Neuronal stem cell (in vitro differentiated cells): Measurements from ENCODE around the gene ZCWPW2.

Experiments
- DNase-seq: peaks from one replicate; pipeline ENCODE4 v3.0.0-alpha.2; 2013; ENCODE audit warnings: low spot score
- H2AFZ ChIP-seq: one replicate; pipeline ENCODE4 v1.6.1; 2013; ENCODE audit warnings: mild to moderate bottlenecking, low read length, inconsistent platforms
- H2AK5ac ChIP-seq: 2 replicates; pipeline ENCODE4 v1.6.1; 2013; ENCODE audit warnings: low read depth, mild to moderate bottlenecking, inconsistent platforms, low read length, moderate library complexity, mixed read lengths
- H2BK120ac ChIP-seq: 2 replicates; pipeline ENCODE4 v1.6.1; 2013; ENCODE audit warnings: low read depth, mild to moderate bottlenecking, inconsistent platforms, low read length, moderate library complexity, mixed read lengths
- H2BK12ac ChIP-seq: one replicate; pipeline ENCODE4 v1.6.1; 2013; ENCODE audit warnings: low read length, inconsistent platforms
- H2BK15ac ChIP-seq: 2 replicates; pipeline ENCODE4 v1.6.1; 2013; ENCODE audit warnings: mild to moderate bottlenecking, low read length, inconsistent platforms, mixed read lengths
- H2BK5ac ChIP-seq: one replicate; pipeline ENCODE4 v1.6.1; 2013; ENCODE audit warnings: inconsistent platforms, mild to moderate bottlenecking, low read length, moderate library complexity
- H3K14ac ChIP-seq: one replicate; pipeline ENCODE4 v1.6.1; 2013; ENCODE audit warnings: low read length, inconsistent platforms
- H3K18ac ChIP-seq: 2 replicates; pipeline ENCODE4 v1.6.1; 2013; ENCODE audit warnings: low read length, inconsistent platforms
- H3K23ac ChIP-seq: 2 replicates; pipeline ENCODE4 v1.6.1; 2013; ENCODE audit warnings: low read depth, mild to moderate bottlenecking, mixed read lengths, low read length, inconsistent platforms; ENCODE audit not compliant: poor library complexity
- H3K27ac ChIP-seq: replicated peaks from 3 replicates; pipeline ENCODE4 v1.5.1; 2013; ENCODE audit warnings: low read length, inconsistent platforms
- H3K27me3 ChIP-seq, 3 experiments: 2 replicates each; pipeline ENCODE4 v1.6.1; 2013; ENCODE audit warnings: low read length in 3 of 3, mild to moderate bottlenecking in 2 of 3, inconsistent platforms in 1 of 3, low read depth in 1 of 3, mixed read lengths in 1 of 3, moderate library complexity in 1 of 3; ENCODE audit not compliant: control insufficient read depth in 3 of 3, insufficient read depth in 3 of 3
- H3K36me3 ChIP-seq, 2 donors: replicated peaks in 1 of 2; 2 replicates each; pipeline ENCODE4 v1.6.1; 2013; ENCODE audit warnings: low read length in 2 of 2; ENCODE audit not compliant: control insufficient read depth in 2 of 2, insufficient read depth in 2 of 2
- H3K4ac ChIP-seq: 2 replicates; pipeline ENCODE4 v1.6.1; 2013; ENCODE audit warnings: inconsistent platforms, mild to moderate bottlenecking, low read length, moderate library complexity
- H3K4me1 ChIP-seq, 2 donors: 1 replicate in 1 of 2; 2 replicates in 1 of 2; pipeline ENCODE4 v1.6.1; 2013; ENCODE audit warnings: low read length in 2 of 2, low read depth in 1 of 2; ENCODE audit not compliant: control insufficient read depth in 2 of 2, insufficient read depth in 1 of 2
- H3K4me2 ChIP-seq: one replicate; pipeline ENCODE4 v1.6.1; 2013; ENCODE audit warnings: mild to moderate bottlenecking, low read length, inconsistent platforms; ENCODE audit not compliant: insufficient read depth, poor library complexity, severe bottlenecking
- H3K4me3 ChIP-seq, 2 donors: 2 replicates each; pipeline ENCODE4 v1.5.1; 2013; ENCODE audit warnings: low read length in 2 of 2, mild to moderate bottlenecking in 2 of 2, inconsistent platforms in 1 of 2, moderate library complexity in 1 of 2
- H3K79me1 ChIP-seq: one replicate; pipeline ENCODE4 v1.6.1; 2013; ENCODE audit warnings: low read depth, mild to moderate bottlenecking, inconsistent platforms, low read length, moderate library complexity
- H3K9ac ChIP-seq: one replicate; pipeline ENCODE4 v1.6.1; 2013; ENCODE audit warnings: mild to moderate bottlenecking, low read depth, low read length, inconsistent platforms; ENCODE audit not compliant: poor library complexity
- H3K9me3 ChIP-seq, 2 donors: replicated peaks in 1 of 2; 2 replicates each; pipeline versions ENCODE3 to v1.6.1; 2013; ENCODE audit warnings: low read length in 2 of 2, mild to moderate bottlenecking in 2 of 2, inconsistent platforms in 1 of 2, low read depth in 1 of 2, mixed read lengths in 1 of 2, moderate library complexity in 1 of 2; ENCODE audit not compliant: control insufficient read depth in 2 of 2, insufficient read depth in 1 of 2
- H4K8ac ChIP-seq: one replicate; pipeline ENCODE4 v1.6.1; 2013; ENCODE audit warnings: low read depth, mild to moderate bottlenecking, inconsistent platforms, low read length, moderate library complexity
- H4K91ac ChIP-seq: one replicate; pipeline ENCODE4 v1.6.1; 2013; ENCODE audit warnings: low read length, low read depth, mild to moderate bottlenecking, inconsistent platforms; ENCODE audit not compliant: poor library complexity
- WGBS, 2 donors: extraction: QIAGEN DNeasy Blood & Tissue Kit; methylation state at CpG; one replicate each; pipeline ENCODE4 v1.1.7; 2013; ENCODE audit warnings: missing lambda C conversion rate in 2 of 2, mixed read lengths in 1 of 2; ENCODE audit not compliant: insufficient read length in 2 of 2, insufficient replicate concordance in 1 of 2; ENCODE audit errors: extremely low coverage in 2 of 2; 5-methylcytosine and 5-hydroxymethylcytosine counted together

The ZCWPW2 gene

GRCh38 chr3:28476194-28476593 lies 127.7 kb downstream of the ZCWPW2 start:
- H3K23ac ChIP-seq: no peak overlapping the region
- H3K4me2 ChIP-seq: no peak overlapping the region
- no peak overlapping the region for H3K9ac ChIP-seq
- H3K27me3 ChIP-seq: no peaks in the 10 kb centered on the region
- no peak overlapping the region for H4K8ac ChIP-seq
- H2BK12ac ChIP-seq: no peak overlapping the region
- H3K27ac ChIP-seq: no peak overlapping the region
- H3K4me1 ChIP-seq: no peaks in the 10 kb centered on the region
- H3K14ac ChIP-seq: no peak overlapping the region
- H3K36me3 ChIP-seq: no peaks in the 10 kb centered on the region
- no peak overlapping the region for H3K4ac ChIP-seq
- H2BK15ac ChIP-seq: no peak overlapping the region
- H2AK5ac ChIP-seq: no peak overlapping the region
- H2BK5ac ChIP-seq: no peak overlapping the region
- DNase-seq: no peak
- no peak overlapping the region for H2BK120ac ChIP-seq
- H3K79me1 ChIP-seq: no peaks in the 10 kb centered on the region
- H3K4me3 ChIP-seq: no peak overlapping the region
- no peaks in the 10 kb centered on the region for H3K9me3 ChIP-seq
- no peak overlapping the region for H4K91ac ChIP-seq
- no peak overlapping the region for H2AFZ ChIP-seq
- no peak overlapping the region for H3K18ac ChIP-seq

GRCh38 chr3:28476764-28477163 lies 128.2 kb downstream of the ZCWPW2 start:
- H3K14ac ChIP-seq: no peak overlapping the region
- no peaks in the 10 kb centered on the region for H3K36me3 ChIP-seq
- no peak overlapping the region for H3K23ac ChIP-seq
- no peak overlapping the region for H3K4ac ChIP-seq
- no peaks in the 10 kb centered on the region for H3K79me1 ChIP-seq
- no peak overlapping the region for H3K4me2 ChIP-seq
- no peak overlapping the region for H3K27ac ChIP-seq
- H3K9me3 ChIP-seq: no peaks in the 10 kb centered on the region
- no peak overlapping the region for H2BK12ac ChIP-seq
- H4K8ac ChIP-seq: no peak overlapping the region
- DNase-seq: no peak
- no peak overlapping the region for H4K91ac ChIP-seq
- H2BK15ac ChIP-seq: no peak overlapping the region
- no peak overlapping the region for H2BK120ac ChIP-seq
- no peaks in the 10 kb centered on the region for H3K4me1 ChIP-seq
- H2BK5ac ChIP-seq: no peak overlapping the region
- H3K27me3 ChIP-seq: no peaks in the 10 kb centered on the region
- no peak overlapping the region for H2AK5ac ChIP-seq
- WGBS, 2 donors: no CpG with 5 or more reads among the region's 5 CpGs
- H3K9ac ChIP-seq: no peak overlapping the region
- no peak overlapping the region for H3K4me3 ChIP-seq
- no peak overlapping the region for H3K18ac ChIP-seq
- H2AFZ ChIP-seq: no peak overlapping the region

GRCh38 chr3:28485164-28485563 lies 136.6 kb downstream of the ZCWPW2 start:
- Histone ChIP-seq H3K4me1 (no peaks in the 10 kb centered on the region), H4K8ac (no peak overlapping the region), H2AK5ac (no peak overlapping the region), H3K27ac (no peak overlapping the region), H2BK15ac (no peak overlapping the region), H3K4me3 (no peak overlapping the region), H3K9ac (no peak overlapping the region), H3K4me2 (no peak overlapping the region), H3K14ac (no peak overlapping the region), H2AFZ (no peak overlapping the region), H2BK120ac (no peak overlapping the region), H3K23ac (no peak overlapping the region), H4K91ac (no peak overlapping the region), H3K79me1 (no peaks in the 10 kb centered on the region), H2BK5ac (no peak overlapping the region), H3K4ac (no peak overlapping the region), H3K18ac (no peak overlapping the region), H2BK12ac (no peak overlapping the region), H3K27me3 (no peaks in the 10 kb centered on the region), H3K36me3 (no peaks in the 10 kb centered on the region), H3K9me3 (no peaks in the 10 kb centered on the region)
- no peak for DNase-seq

GRCh38 chr3:28495301-28495700 lies 146.8 kb downstream of the ZCWPW2 start:
- Histone ChIP-seq H3K9ac (no peak overlapping the region), H2BK15ac (no peak overlapping the region), H3K14ac (no peak overlapping the region), H3K18ac (no peak overlapping the region), H3K27me3 (no peaks in the 10 kb centered on the region), H3K9me3 (no peaks in the 10 kb centered on the region), H2BK5ac (no peak overlapping the region), H3K23ac (no peak overlapping the region), H4K8ac (no peak overlapping the region), H3K79me1 (no peaks in the 10 kb centered on the region), H2AK5ac (no peak overlapping the region), H3K27ac (no peak overlapping the region), H3K4me1 (no peaks in the 10 kb centered on the region), H2BK12ac (no peak overlapping the region), H3K36me3 (no peaks in the 10 kb centered on the region), H3K4me2 (no peak overlapping the region), H4K91ac (no peak overlapping the region), H3K4ac (no peak overlapping the region), H3K4me3 (no peak overlapping the region), H2AFZ (no peak overlapping the region), H2BK120ac (no peak overlapping the region)
- no peak for DNase-seq
